HG02623 (cell line): ENCODE measurements around the gene CFAP97.
"Not testable (repeated sequence)": the region's sequence is repeated elsewhere in the genome, so short reads cannot be mapped to it uniquely, and the experiment has no call there.

Source experiments
- ATAC-seq: cut with Tn5 transposase; IDR thresholded peaks from one replicate; pipeline ENCODE4 v1.9.1; 2021; ENCODE audit warnings: moderate library complexity; ENCODE audit not compliant: unreplicated experiment

The CFAP97 gene

GRCh38 chr4:185203486-185204237 is at the start of gene CFAP97:
Gene CFAP97, minus strand, starts transcription at chr4:185204000. Its CDS starts 12,804 bp downstream, at chr4:185191196.
- ATAC-seq: peak; percentile 75

DNA sequence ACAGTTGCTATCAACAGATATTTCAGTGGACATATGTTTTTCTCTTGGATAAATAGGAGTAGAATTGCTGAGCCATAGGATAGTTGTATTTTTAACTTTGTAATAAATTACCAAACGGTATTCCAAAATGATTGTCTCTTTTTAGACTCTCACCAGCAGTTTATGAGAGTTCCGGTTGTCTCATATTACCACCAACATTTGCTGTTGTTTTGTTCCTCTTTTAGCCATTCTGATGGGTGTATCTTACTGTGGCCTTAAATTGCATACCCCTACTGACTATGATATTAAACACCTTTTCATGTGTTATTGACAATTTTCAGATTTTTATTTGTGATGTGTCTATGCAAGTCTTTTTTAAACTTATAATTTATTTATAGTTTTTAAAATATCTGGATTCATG is 45.3 kb upstream of the CFAP97 start:
- ATAC-seq: no peak

GRCh38 chr4:185248393-185249039 is 44.7 kb upstream of the CFAP97 start:
- ATAC-seq: no peak

GRCh38 chr4:185247151-185247550 is 43.4 kb upstream of the CFAP97 start:
- ATAC-seq: no peak

DNA sequence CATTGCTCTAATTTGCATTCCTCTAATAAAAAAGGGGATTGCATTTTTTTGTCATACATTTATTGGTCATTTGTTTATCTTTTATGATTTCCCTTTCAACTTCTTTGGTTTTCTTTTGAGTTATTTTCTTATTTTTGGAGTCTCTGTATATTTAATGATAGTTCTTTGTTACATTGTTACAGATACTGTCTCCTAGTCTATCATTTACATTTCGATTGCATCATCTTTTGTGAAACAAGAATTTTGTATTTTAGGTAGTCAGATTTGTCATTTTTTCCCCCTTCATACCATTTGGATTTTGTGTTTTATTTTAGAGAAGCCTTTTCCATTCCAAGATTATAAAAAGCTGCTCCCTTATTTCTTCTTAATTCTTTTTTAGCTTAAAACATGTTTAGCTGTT is 42.7 kb upstream of the CFAP97 start:
- no peak for ATAC-seq

DNA sequence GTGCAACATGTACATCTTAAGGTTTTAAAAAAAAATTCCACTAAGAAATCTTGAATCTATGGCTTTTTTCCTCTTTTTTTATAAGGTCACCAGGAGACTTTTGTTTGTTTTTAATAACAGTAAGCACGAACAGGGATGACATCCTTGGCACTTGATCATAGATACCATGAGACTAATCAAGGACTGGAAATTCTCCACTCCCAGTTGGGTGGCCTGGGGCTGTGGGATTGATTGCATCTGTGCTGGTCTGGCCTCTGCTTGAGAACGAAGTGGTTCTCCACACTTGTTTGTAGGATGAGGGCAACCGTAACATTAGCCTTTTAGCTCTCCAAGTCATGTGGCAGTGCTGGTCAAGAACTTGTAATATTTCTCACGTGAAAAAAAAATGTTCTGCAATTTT is 41.0 kb upstream of the CFAP97 start:
- ATAC-seq: no peak

- no peak for ATAC-seq
These were observed 40.1 kb upstream of the CFAP97 start for GRCh38 chr4:185243879-185244278.

DNA sequence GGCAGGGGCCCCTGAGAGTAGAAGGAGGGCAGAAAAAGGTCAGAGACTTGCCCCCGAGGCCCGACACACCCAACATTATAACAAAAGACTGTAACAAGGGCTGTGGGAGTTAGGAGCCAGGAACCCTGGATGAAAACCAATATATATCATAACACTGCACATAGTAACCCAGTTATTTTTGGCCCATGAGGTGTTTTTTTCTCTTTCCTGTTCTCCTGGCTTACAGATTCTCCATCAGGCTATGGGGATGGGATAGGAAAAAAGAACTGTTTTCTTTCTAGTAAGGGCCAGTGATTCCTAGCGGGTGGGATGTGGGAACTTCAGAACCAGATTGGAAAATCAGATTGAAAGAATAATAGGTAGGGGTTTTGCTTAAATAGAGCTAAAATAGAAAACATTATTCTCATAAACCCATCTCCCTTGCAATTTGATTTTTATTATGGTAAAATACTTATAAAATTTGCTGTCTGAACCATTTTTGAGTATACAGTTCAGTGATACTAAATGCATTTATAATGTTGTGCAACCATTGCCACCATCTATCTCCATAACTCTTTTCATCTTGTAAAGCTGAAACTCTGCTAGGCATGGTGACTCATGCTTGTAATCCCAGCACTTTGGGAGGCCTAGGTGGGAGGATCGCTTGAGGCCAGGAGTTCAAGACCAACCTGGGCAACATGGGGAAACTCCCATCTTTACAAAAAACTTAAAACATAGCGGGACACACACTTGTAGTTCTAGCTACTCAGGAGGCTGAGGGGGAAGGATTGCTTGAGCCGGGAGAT is 39.1 kb upstream of the CFAP97 start:
- no peak for ATAC-seq

- not testable (repeated sequence) for ATAC-seq
These were observed 36.7 kb upstream of the CFAP97 start for GRCh38 chr4:185240486-185240885.

- ATAC-seq: no peak
These were observed 35.0 kb upstream of the CFAP97 start for GRCh38 chr4:185238750-185239149.

DNA sequence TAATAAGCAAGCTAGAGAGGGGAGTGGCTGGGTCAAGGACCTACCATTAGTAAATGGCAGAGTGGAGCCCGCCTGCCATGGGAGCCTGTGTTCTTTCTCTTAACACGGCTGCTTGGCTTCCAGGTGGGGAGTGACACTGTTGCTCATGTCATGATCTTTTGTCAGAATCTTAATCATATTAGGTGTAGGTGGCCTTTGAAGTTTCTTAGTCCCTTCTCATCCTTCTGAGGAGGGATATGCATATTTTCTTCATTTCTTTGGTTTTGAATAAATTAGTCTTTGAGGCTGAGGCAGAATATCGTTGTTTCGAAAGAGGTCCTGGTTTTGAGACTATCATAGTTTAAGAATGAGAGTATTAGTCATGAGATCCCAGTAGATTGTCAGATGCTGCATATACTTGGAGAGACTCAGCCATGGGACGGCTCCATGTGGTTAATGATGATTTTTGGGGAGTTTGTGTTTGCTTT is 34.4 kb upstream of the CFAP97 start:
- no peak for ATAC-seq

DNA sequence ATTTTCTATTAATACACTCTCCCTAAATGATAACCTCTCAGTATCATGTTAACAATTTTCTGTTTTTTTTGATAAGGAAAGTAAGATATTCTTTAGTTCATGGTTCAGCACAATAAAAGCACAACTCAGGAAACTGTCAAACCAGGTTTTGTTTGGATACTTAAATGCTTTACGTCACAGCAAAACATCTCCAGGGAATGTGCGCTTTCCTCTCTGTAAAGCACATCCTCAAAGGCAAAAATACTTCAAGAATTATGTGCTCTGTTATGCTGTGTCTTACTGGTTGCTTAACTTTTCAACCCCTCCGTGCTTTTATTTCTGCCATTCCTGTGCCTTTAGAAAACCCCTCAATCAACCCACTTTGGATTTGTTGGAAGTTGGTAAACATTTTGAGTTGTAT is 33.4 kb upstream of the CFAP97 start:
- ATAC-seq: no peak

DNA sequence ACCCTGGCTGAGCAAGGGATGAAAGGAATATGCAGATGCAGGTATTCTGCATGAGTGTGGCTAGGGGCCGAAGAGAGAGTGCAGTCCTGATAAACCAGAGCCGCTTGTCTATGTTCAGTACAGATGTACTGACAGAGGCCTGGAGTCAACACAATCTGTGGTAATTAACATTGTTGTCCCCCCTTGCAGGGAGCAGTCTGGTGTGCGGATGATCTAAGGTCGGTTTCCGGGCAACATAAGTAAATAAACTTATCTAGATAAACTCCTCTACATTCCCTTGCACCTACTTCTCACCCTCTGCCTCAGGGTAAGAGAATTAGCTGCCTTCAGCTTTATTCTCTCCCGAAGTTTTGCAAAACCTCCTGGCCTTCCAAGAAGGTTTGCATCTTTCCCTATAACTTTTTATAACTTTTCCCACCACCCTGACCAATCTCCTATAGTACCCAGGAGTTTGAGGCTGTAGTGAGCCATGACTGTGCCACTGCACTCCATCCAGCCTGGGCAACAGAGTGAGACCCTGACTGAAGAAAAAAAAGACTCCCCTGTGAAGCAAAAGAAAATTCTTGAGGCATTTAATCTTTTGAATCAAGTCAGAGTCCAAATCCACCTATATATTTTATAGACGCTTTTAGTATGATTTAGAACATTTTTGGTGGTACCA is 32.2 kb upstream of the CFAP97 start:
- no peak for ATAC-seq

DNA sequence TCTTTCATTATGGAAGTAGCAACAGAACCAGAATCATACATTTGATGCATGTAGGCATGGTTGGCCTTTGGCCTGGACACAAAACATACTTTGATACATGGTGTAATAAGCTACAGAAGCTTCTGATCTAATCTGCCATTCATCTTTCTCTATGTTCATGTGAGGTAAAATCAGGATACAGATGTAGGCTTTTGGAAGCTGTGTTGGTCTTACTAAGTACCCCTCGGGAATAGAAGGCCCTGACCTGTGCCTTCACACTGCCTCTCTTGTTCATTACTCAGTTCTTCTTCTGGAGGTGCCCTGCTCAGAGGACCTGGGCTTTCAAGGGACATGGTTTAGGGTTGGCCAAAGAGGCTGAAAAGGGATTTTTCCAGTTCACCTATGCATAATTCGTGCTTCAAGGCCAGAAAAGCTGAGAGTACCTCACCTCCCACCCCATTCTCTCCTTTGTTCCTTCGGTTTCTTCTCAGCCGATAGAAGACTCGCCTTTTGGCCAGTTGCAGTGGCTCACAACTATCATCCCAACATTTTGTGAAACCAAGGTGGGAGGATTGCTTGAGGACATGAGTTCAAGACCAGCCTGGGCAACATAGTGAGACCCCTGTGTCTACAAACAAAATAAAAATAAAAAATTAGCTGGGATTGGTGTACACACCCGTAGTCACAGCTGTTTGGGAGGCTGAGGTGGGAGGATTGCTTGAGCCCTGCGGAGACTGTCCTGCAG is 31.5 kb upstream of the CFAP97 start:
- ATAC-seq: no peak

- no peak for ATAC-seq
These were observed 28.6 kb upstream of the CFAP97 start for GRCh38 chr4:185232370-185232769.

DNA sequence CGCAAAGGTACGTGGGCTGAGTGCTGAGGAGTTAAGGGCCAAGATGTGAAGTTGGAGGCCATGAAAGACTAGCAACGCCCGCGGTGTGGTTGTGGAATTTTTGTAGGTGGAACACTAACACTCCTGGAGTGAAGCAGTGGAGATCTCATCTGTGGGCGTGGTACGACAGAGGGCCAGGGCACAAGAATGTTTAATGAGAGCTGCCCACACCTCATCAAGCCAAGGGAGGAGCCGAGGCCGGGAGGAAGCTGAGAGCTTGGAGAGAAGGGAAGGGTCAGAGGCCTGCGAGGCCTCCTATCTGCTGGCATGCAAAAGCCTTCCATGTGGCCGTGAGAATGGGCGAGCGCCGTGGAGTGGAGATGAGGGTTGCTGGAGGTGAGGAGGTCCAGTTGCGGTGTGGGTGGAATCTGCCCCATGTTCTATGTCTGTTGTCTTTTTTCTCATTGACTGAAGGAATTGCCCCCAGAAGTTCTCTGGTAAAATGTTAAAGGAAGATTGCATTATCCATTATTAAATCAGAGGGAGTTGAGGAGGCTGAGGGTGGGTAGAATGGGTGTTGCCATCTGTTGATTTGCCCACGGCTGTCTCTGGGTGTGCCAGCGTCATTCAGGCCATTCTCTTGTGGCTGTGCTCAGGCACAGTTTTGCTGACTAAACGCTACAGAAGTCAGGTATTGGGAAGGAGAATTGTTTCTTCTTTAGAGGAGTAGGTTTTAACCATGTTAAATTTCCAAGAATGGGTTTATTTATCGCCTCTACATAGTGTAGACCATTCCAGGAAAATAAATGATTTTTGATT is 25.4 kb upstream of the CFAP97 start:
- ATAC-seq: no peak

- ATAC-seq: no peak
These were observed 24.0 kb upstream of the CFAP97 start for GRCh38 chr4:185227713-185228278.

GRCh38 chr4:185227131-185227551 is 23.3 kb upstream of the CFAP97 start:
- ATAC-seq: no peak

GRCh38 chr4:185225940-185226339 is 22.1 kb upstream of the CFAP97 start:
- ATAC-seq: no peak
